Lower leg skin (tissue), 4 donors: Measurements from ENCODE around the gene SMU1. TPM values are rescaled to one million over a fixed set of nuclear protein-coding genes. Genes with fewer than 3 reads are reported as not detected.
"Not testable (repeated sequence)": the region's sequence is repeated elsewhere in the genome, so short reads cannot be mapped to it uniquely, and the experiment has no call there.

Experiments used
- DNase-seq, 2 donors: peaks; one replicate each; pipeline ENCODE4 v3.0.0-alpha.2; 2019; ENCODE audit warnings: low spot score in 2 of 2
- H3K4me3 ChIP-seq: fragments of 200-600 bp; sonication (generic); 2 replicates; pipeline ENCODE4 v1.5.1; 2017; ENCODE audit warnings: mild to moderate bottlenecking, low read depth; ENCODE audit not compliant: poor library complexity, severe bottlenecking
- CTCF ChIP-seq, 3 donors: fragments of 450-650 bp; IDR thresholded peaks; one replicate each; pipeline ENCODE4 v1.5.1; 2016; ENCODE audit warnings: antibody characterized with exemption in 3 of 3, mild to moderate bottlenecking in 3 of 3, moderate library complexity in 2 of 3
- POLR2A ChIP-seq, 2 donors: fragments of 450-650 bp; IDR thresholded peaks; one replicate each; pipeline ENCODE4 v1.6.1; 2016 to 2017; ENCODE audit warnings: antibody characterized with exemption in 2 of 2, mild to moderate bottlenecking in 1 of 2, moderate library complexity in 1 of 2
- WGBS, 2 donors: methylation state at CpG; one replicate each; pipeline ENCODE4 v1.1.5; 2018; 5-methylcytosine and 5-hydroxymethylcytosine counted together
- intact Hi-C: fragments of 100-400 bp; cut with DNase I; formaldehyde crosslinking; loops from one replicate; pipeline ENCODE4 v1.15.0; 2023; ENCODE audit warnings: low total_unique reads
- total RNA-seq, 4 donors: library from RNA; depleted of rRNA; stranded (reverse); fragments of >200 nt; gene quantifications; one replicate each; pipeline ENCODE4 v1.1.0, GENCODE V29; 2016

Gene SMU1
- total RNA-seq, 4 donors from 2014 or later: 14.7 to 17.5 (median 15.7) TPM

DNA sequence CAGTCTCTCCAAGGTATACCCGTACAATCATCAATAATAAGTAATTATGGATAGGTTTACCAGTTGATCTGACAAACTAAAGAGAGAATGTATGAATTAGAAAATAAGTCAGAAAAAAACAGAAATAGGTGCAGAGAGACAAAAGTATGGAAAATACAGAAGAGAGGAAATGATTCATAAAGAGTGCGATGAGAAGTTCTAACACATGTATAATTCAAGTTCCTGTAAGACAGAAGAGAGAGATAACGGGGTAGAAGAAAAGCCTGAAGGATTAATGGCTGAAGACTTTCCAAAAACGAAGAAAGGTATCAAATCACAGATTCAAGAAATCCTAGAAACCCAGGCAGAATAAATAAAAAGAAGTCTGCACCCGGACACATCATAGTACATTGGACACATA, 16.2 kb upstream of the SMU1 start:
- 82 to 84% methylated on average over 5 of the region's 5 CpGs for WGBS, 2 donors
- TF ChIP-seq CTCF (IDR thresholded peaks at IDR 0.05) (no peak), POLR2A (IDR thresholded peaks at IDR 0.05) (no peak)
- DNase-seq: no peak
- H3K4me3 ChIP-seq: no peak overlapping the region
- intact Hi-C loops: no loop called here

GRCh38 chr9:33085672-33086071, 9.2 kb upstream of the SMU1 start:
- WGBS, 2 donors: 80 to 92% methylated on average over 9 of the region's 9 CpGs
- intact Hi-C loops, DNase-seq, H3K4me3 ChIP-seq: not testable (repeated sequence)

DNA sequence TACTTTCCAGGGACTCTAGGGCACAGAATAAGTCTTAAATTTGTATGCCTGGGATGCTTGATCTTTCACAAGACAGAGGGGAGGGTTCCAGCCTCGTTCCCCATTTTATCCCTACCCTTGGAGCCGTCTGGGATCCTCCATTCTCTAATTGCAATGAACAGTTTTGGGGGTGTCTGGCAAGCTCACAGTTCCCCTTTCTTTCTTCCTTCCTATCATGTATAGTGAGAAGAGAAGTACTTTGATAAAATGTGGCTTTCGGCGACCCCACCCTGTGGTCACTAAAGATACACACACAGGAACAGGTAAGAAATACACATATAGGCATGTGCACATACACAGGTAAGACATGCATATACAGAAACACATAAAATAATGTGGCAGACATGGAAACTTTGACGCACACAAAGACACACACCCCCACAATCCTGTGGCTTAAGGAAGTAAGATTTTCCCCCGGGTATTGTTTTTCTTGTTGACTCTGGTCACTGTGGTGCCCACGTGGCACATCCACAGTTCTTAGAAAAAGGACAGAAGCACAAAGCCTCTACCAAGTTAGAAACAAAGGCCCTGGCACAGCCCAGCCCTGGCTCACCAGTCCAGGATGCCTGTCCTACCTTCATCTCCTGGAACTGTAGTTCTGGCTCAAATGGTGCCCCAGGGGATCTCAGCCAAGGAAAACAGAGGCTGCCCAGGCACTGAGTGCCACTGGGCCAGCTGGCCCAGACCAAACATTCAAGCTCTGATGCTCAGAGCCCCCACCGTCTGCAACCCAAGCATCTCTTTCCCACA, 6.3 kb upstream of the SMU1 start:
- TF ChIP-seq CTCF (IDR thresholded peaks at IDR 0.05): no peak
- TF ChIP-seq POLR2A (IDR thresholded peaks at IDR 0.05): no peak
- DNase-seq: no peak
- no peak overlapping the region for H3K4me3 ChIP-seq
- WGBS, 2 donors: 58 to 59% methylated on average over 8 of the region's 8 CpGs
- intact Hi-C loops: loop anchor here (5.0 kb wide), 1 partner anchor 85 kb away; the partner anchor contains the start of gene B4GALT1

DNA sequence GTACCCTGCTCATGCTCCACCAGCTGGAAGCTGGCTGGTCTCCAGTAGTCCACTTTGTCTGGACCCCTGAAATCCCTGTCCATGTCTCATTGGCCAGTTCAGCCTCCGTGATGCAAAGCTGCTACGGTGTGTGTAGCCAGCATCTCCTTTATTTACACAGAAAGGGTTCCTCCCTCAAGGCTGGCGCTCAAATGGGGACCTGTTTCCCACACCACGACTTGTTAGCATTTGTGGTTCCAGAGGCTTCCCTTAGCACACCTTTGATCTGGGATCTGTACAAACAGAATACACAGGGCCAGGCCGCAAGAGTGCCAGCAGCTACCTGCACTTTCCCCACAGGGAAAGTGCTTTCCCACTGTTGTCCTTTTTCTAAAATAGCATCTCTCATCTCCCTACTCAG, 5.7 kb upstream of the SMU1 start:
- 73 to 76% methylated on average over 5 of the region's 5 CpGs for WGBS, 2 donors
- H3K4me3 ChIP-seq: no peak overlapping the region
- intact Hi-C loops: loop anchor here (5.0 kb wide), 1 partner anchor 85 kb away; the partner anchor contains the start of gene B4GALT1
- TF ChIP-seq POLR2A (IDR thresholded peaks at IDR 0.05) (no peak), CTCF (IDR thresholded peaks at IDR 0.05) (no peak)
- DNase-seq: no peak

DNA sequence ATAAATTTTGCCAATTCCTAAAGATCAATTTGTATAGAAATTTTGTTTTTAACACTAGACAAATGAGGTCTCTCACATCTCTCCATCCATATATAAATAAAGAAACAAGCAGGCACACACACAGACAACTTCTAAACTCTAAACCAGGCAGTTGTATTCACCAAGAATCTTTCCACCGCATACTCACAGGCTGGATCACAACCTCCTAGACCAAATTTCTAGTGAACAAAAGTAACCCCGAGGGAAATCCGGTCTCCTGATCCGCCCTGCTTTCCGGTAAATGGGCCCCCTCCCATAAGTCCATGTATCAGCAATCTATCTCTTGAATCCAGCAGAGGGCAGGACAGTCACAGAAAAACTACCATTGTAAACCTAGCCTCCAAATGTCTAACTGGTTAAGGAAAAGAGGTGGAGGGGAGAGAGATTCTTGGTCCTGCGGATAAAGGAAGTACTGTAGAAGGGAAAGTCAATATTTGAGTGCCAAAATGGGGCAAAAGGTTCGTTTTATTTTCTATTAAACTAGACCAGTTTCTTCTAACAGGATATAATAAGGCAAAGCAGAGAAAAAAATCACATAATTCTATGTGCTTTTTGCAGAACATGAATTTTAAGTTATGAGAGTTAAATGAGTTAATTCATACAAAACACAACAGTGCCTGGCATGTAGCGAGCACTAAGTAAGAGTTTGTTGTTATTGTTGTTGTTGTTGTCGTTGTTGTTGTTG, 4.8 kb upstream of the SMU1 start:
- 10 to 12% methylated on average over 9 of the region's 9 CpGs for WGBS, 2 donors
- peak; percentile 79 to 93 for DNase-seq
- H3K4me3 ChIP-seq: no peak overlapping the region
- intact Hi-C loops: loop anchor here (2.0 to 5.0 kb wide), 2 partner anchors 86 to 144 kb away; partner anchors contain the start of gene B4GALT1
- TF ChIP-seq POLR2A (IDR thresholded peaks at IDR 0.05) (no peak), CTCF (IDR thresholded peaks at IDR 0.05) (peak in 1 of 3 donors; percentile 83)

DNA sequence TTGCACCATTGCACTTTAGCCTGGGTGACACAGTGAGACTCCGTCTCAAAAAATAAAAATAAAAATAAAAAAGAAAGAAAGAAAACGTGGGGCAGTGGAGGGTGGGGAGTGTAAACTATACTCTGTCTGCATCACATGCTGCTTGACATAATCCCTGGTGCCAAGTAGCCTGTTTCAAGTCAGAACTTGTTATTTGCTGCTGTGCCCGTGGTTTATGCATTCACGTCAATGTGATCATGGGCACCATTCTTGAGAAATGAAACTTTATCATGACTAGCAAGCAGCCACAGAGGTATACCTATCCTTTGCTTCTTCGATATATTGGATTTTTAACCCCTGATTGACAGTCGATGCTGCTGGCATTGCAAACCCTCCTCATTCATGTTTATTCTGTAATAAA, 4.1 kb upstream of the SMU1 start:
- 31 to 33% methylated on average over 6 of the region's 6 CpGs for WGBS, 2 donors
- intact Hi-C loops: loop anchor here (2.0 to 5.0 kb wide), 2 partner anchors 87 to 144 kb away; partner anchors contain the start of gene B4GALT1
- no peak for TF ChIP-seq POLR2A (IDR thresholded peaks at IDR 0.05)
- no peak for TF ChIP-seq CTCF (IDR thresholded peaks at IDR 0.05)
- peak in 1 of 2 donors; percentile 51 for DNase-seq
- no peak overlapping the region for H3K4me3 ChIP-seq
